Fibroblast of the aortic adventitia (primary cell): Measurements from ENCODE around the gene TRPV4. TPM values are rescaled to one million over a fixed set of nuclear protein-coding genes. Genes with fewer than 3 reads are reported as not detected.

Experiments used
- DNase-seq: peaks from one replicate; pipeline ENCODE4 v3.0.0-alpha.2; 2010; ENCODE audit warnings: low read depth
- H3K4me3 ChIP-seq: 2 replicates; pipeline ENCODE4 v1.5.1; 2011; ENCODE audit warnings: low read depth, mild to moderate bottlenecking, control low read depth, low read length, moderate library complexity
- CTCF ChIP-seq: IDR thresholded peaks from 2 replicates; pipeline ENCODE4 v1.5.1; 2011; ENCODE audit warnings: mild to moderate bottlenecking, low read length, control low read depth, inconsistent platforms; ENCODE audit not compliant: insufficient read depth
- total RNA-seq: library from RNA; depleted of rRNA; stranded (reverse); fragments of >200 nt; gene quantifications from 2 replicates; pipeline ENCODE4 v1.2.3, GENCODE V29; 2012; ENCODE audit warnings: low replicate concordance

Gene TRPV4
- total RNA-seq, 1 donor = 2.1 TPM

- peak overlapping the region; percentile 71 for H3K4me3 ChIP-seq
- TF ChIP-seq CTCF = no peak
- DNase-seq = peak; percentile 7
Measured at GRCh38 chr12:109832541-109833306, 474 bp downstream of the TRPV4 start.

- no peak for TF ChIP-seq CTCF
- no peak overlapping the region for H3K4me3 ChIP-seq
- DNase-seq = no peak
Measured at GRCh38 chr12:109831929-109832328, 1.3 kb downstream of the TRPV4 start.

DNA sequence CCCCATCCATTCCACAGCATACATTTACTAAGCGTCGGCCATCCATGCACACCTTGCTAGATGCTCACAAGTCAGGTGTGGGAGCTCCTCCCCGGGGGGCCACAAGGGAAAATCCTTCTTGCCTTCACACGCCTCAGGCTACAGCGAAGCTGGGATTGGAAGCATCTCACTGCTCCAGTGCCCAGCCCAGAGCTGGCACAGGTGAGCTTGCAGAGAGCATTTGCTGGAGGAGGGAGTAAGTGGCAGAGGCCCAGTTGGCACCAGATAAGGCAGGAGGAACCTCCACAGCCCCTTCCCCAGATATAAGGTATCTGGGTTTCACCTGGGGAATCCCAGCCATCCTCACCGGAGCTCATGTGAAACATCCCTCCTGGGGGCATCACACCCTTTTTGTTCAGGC, 1.8 kb downstream of the TRPV4 start:
- no peak for DNase-seq
- no peak for TF ChIP-seq CTCF
- no peak overlapping the region for H3K4me3 ChIP-seq

DNA sequence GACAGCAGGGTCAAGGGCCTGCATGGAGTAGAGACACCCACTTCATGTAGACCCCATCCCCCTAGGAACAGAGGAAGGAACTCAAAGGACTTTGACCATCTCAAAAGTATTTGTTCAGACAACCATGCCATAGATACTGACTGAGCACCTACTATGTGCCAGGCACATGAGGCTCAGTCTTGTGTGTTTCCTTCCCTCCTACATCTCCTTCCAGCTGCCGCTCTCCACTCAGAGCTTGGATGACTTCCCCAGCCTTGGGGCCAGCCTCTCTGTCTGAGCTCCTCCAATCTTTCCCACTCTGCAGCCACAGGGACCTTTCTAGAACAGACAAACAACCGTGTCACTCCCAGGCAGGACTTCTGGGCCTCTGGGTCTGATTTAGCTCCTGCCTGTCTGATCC, 2.5 kb downstream of the TRPV4 start:
- DNase-seq = no peak
- TF ChIP-seq CTCF = no peak
- no peak overlapping the region for H3K4me3 ChIP-seq

DNA sequence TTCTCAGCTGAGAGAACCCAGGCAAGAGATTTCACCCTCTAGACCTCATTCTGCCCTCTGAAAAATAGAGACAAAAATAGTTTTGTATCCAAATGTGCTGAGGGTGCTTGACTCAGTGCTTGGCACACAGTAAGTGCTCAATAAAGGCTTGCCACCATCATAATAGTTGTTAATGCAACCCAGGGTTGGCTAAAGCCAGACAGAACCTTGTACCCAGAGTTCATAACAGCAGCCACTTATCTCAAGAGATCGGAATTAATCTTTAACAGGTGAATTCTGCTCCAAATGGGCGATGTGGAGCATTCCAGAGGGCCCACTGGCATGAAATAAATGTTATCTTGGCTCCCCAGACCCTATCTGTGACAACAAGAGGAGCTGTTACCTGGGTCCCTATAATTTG, 2.9 kb downstream of the TRPV4 start:
- no peak overlapping the region for H3K4me3 ChIP-seq
- no peak for DNase-seq
- no peak for TF ChIP-seq CTCF

- no peak overlapping the region for H3K4me3 ChIP-seq
- DNase-seq = no peak
- no peak for TF ChIP-seq CTCF
Measured at GRCh38 chr12:109829667-109830066, 3.5 kb downstream of the TRPV4 start.
